ENCODE data around the gene PPIE.
"Not testable (repeated sequence)": the region's sequence is repeated elsewhere in the genome, so short reads cannot be mapped to it uniquely, and the experiment has no call there.

PPIE gene

GRCh38 chr1:39779137-39779536, 40.5 kb downstream of the PPIE start:
- no peak for DNase-seq (ENCODE audit: low read depth)
- no peak overlapping the region for H3K4me3 ChIP-seq (ENCODE audit: low read length)
- TF ChIP-seq CTCF (conservative IDR thresholded peaks at IDR 0.05; ENCODE audit: low read length): no peak

GRCh38 chr1:39779821-39780220, 41.1 kb downstream of the PPIE start:
- no peak for TF ChIP-seq CTCF (conservative IDR thresholded peaks at IDR 0.05; ENCODE audit: low read length)
- no peak overlapping the region for H3K4me3 ChIP-seq (ENCODE audit: low read length)
- DNase-seq (ENCODE audit: low read depth): no peak

GRCh38 chr1:39781349-39781715, 42.6 kb downstream of the PPIE start:
- no peak for TF ChIP-seq CTCF (conservative IDR thresholded peaks at IDR 0.05; ENCODE audit: low read length)
- no peak for DNase-seq (ENCODE audit: low read depth)
- no peak overlapping the region for H3K4me3 ChIP-seq (ENCODE audit: low read length)

- no peak for TF ChIP-seq CTCF (conservative IDR thresholded peaks at IDR 0.05; ENCODE audit: low read length)
- H3K4me3 ChIP-seq (ENCODE audit: low read length): no peak overlapping the region
- DNase-seq (ENCODE audit: low read depth): no peak
These were observed 43.4 kb downstream of the PPIE start for GRCh38 chr1:39782103-39782502.

- DNase-seq (ENCODE audit: low read depth); H3K4me3 ChIP-seq (ENCODE audit: low read length): not testable (repeated sequence)
These were observed 44.0 kb downstream of the PPIE start for GRCh38 chr1:39782685-39783084.

GRCh38 chr1:39786303-39787107, 47.8 kb downstream of the PPIE start:
- DNase-seq (ENCODE audit: low read depth); H3K4me3 ChIP-seq (ENCODE audit: low read length): not testable (repeated sequence)

GRCh38 chr1:39787108-39787375, 48.4 kb downstream of the PPIE start:
- DNase-seq (ENCODE audit: low read depth); H3K4me3 ChIP-seq (ENCODE audit: low read length): not testable (repeated sequence)

- H3K4me3 ChIP-seq (ENCODE audit: low read length): no peak overlapping the region
- DNase-seq (ENCODE audit: low read depth): no peak
- no peak for TF ChIP-seq CTCF (conservative IDR thresholded peaks at IDR 0.05; ENCODE audit: low read length)
These were observed 48.8 kb downstream of the PPIE start for GRCh38 chr1:39787468-39787867.

- H3K4me3 ChIP-seq (ENCODE audit: low read length); DNase-seq (ENCODE audit: low read depth): not testable (repeated sequence)
These were observed 49.3 kb downstream of the PPIE start for GRCh38 chr1:39787964-39788363.

Data from AG10803 (cell line).